K562 (cell line): ENCODE results near the gene TRIM4. TPM values are rescaled to one million over a fixed set of nuclear protein-coding genes. Genes with fewer than 3 reads are reported as not detected.
A peak's percentile ranks its signal among the peaks of the same experiment; 100 is the strongest.

Experiments
- AFF4 ChIP-seq: sonication (generic); formaldehyde crosslinking; IDR thresholded peaks from 2 replicates; pipeline ENCODE4 v1.8.0; 2023; ENCODE audit warnings: mild to moderate bottlenecking, missing genetic modification reagents
- CC2D1A ChIP-seq: fragments of 450-650 bp; IDR thresholded peaks from 2 replicates; pipeline ENCODE4 v1.6.1; 2017; ENCODE audit warnings: mild to moderate bottlenecking
- ESRRB ChIP-seq: fragments of 250-450 bp; sonication (Bioruptor Pico); IDR thresholded peaks from 2 replicates; pipeline ENCODE4 v1.5.0; 2020; ENCODE audit warnings: mild to moderate bottlenecking, moderate library complexity, borderline replicate concordance
- FOXA1 ChIP-seq: fragments of 450-650 bp; IDR thresholded peaks from 2 replicates; pipeline ENCODE4 v1.6.1; 2016; ENCODE audit warnings: mild to moderate bottlenecking, borderline replicate concordance
- HINFP ChIP-seq: fragments of 450-650 bp; conservative IDR thresholded peaks from 2 replicates; pipeline ENCODE4 v1.6.1; 2016; ENCODE audit warnings: missing genetic modification characterization, low read depth, mild to moderate bottlenecking, control low read depth, missing compliant biosample characterization
- NFATC3 ChIP-seq: fragments of 450-650 bp; IDR thresholded peaks from 2 replicates; pipeline ENCODE4 v1.6.1; 2017; ENCODE audit warnings: mild to moderate bottlenecking
- RFX5 ChIP-seq: IDR thresholded peaks from 2 replicates; pipeline ENCODE4 v1.6.1; 2011; ENCODE audit warnings: low read depth, mild to moderate bottlenecking, improper control_type of control experiment, low read length
- THRA ChIP-seq: fragments of 450-650 bp; IDR thresholded peaks from 2 replicates; pipeline ENCODE4 v1.6.1; 2017; ENCODE audit warnings: mild to moderate bottlenecking, moderate library complexity
- THRB ChIP-seq: fragments of 450-650 bp; formaldehyde crosslinking; conservative IDR thresholded peaks from 2 replicates; pipeline ENCODE4 v1.4.0; 2022; ENCODE audit warnings: mild to moderate bottlenecking, missing genetic modification characterization
- USF2 ChIP-seq: sonication (generic); formaldehyde crosslinking; IDR thresholded peaks from 2 replicates; pipeline ENCODE4 v1.5.0; 2020; ENCODE audit warnings: missing genetic modification reagents
- VEZF1 ChIP-seq: fragments of 200-800 bp; sonication (Bioruptor generic); IDR thresholded peaks from 2 replicates; pipeline ENCODE4 v1.6.1; 2017; ENCODE audit warnings: missing genetic modification characterization, missing compliant biosample characterization
- ZNF408 ChIP-seq: fragments of 250-450 bp; sonication (Bioruptor Pico); IDR thresholded peaks from 2 replicates; pipeline ENCODE4 v1.4.0; 2020; ENCODE audit warnings: low read depth, mild to moderate bottlenecking, moderate library complexity
- ZNF507 ChIP-seq: conservative IDR thresholded peaks from 2 replicates; pipeline ENCODE4 v1.6.1; 2017; ENCODE audit warnings: missing genetic modification characterization, missing compliant biosample characterization
- ZNF780A ChIP-seq: fragments of 250-450 bp; sonication (Bioruptor Pico); IDR thresholded peaks from 2 replicates; pipeline ENCODE4 v1.5.0; 2021; ENCODE audit warnings: mild to moderate bottlenecking
- polyA plus RNA-seq, 8 experiments: library from polyadenylated mRNA; depleted of rRNA in 4 of 8; stranded (reverse) in 5 of 8; unstranded in 3 of 8; fragments of >200 nt; fragmentation: Nextera tagmentation in 2 of 8; fragmentation: Illumina TruSeq in 1 of 8; extraction: Ambion mirVana in 2 of 8; extraction: Trizol in 1 of 8; gene quantifications; 2 replicates each; pipeline versions ENCODE4 v1.2.1 to v1.2.3, GENCODE V29; 2011 to 2014; ENCODE audit warnings: inconsistent platforms in 1 of 8, missing spikeins in 1 of 8
- total RNA-seq, 7 experiments: library from RNA; depleted of rRNA in 6 of 7; stranded (reverse); fragments of >200 nt in 6 of 7; fragmentation: Illumina TruSeq in 2 of 7; extraction: Trizol in 2 of 7; gene quantifications; 2 replicates each; pipeline versions ENCODE4 v1.2.1 to v1.2.3, GENCODE V29; 2011 to 2021; ENCODE audit warnings: low replicate concordance in 1 of 7

TRIM4 gene
- total and polyA plus RNA-seq, 9 of the 15 experiments (the other 6 are each of a cell fraction or from before 2014, with no cell fraction given), result 6.2 to 28.3 (median 22.4) TPM

GRCh38 chr7:99918959-99919813 lies at the start of gene TRIM4 (continued):
- TF ChIP-seq ZNF408 (no peak), ESRRB (CRISPR knock-in tag) (no peak), CC2D1A (no peak), HINFP (tag) (no peak), THRB (CRISPR knock-in tag) (0 out of 2 replicates have a peak, but pooled peaks have one; percentile 23), ZNF507 (tag) (no peak), THRA (no peak), FOXA1 (no peak), USF2 (CRISPR knock-in tag) (no peak), ZNF780A (no peak), RFX5 (no peak), NFATC3 (no peak), VEZF1 (no peak), AFF4 (CRISPR knock-in tag) (peak; percentile 77; the same call in 1 of the 2 replicates)
